Measurements from ENCODE around the gene CROCC2.

- TF ChIP-seq EZH2phosphoT487 (conservative IDR thresholded peaks at IDR 0.05; ENCODE audit: low read length): no peak
- no peak for TF ChIP-seq CTCF (IDR thresholded peaks at IDR 0.05; ENCODE audit: insufficient read depth, low read length, poor library complexity, severe bottlenecking)
Measured at GRCh38 chr2:241018051-241018891, 112.1 kb downstream of the CROCC2 start.
